T-cell (primary cell): ENCODE results near the gene NUP155. TPM values are rescaled to one million over a fixed set of nuclear protein-coding genes. Genes with fewer than 3 reads are reported as not detected.
"Not testable (repeated sequence)": the region's sequence is repeated elsewhere in the genome, so short reads cannot be mapped to it uniquely, and the experiment has no call there.

ENCODE experiments used
- ATAC-seq, 4 experiments: fragments of 200-7000 bp in 3 of 4; fragments of 150-1000 bp in 1 of 4; cut with Tn5 transposase; replicated peaks in 1 of 4; 1 replicate in 3 of 4; 2 replicates in 1 of 4; pipeline ENCODE4 v1.10.0; 2021; ENCODE audit warnings: moderate library complexity in 3 of 4, mild to moderate bottlenecking in 2 of 4, moderate number of reproducible peaks in 1 of 4
- CTCF ChIA-PET, 2 donors: fragments of 300-600 bp; sonication (Branson Sonifier 250); formaldehyde crosslinking; loops; one replicate each; lab custom pipeline; 2022; ENCODE audit warnings: antibody characterized with exemption in 2 of 2; lab: Charles Lee
- POLR2A ChIA-PET, 2 donors: fragments of 300-600 bp; sonication (Branson Sonifier 250); formaldehyde crosslinking; loops; one replicate each; lab custom pipeline; 2022; ENCODE audit warnings: antibody characterized with exemption in 2 of 2; lab: Charles Lee
- DNase-seq, 35 experiments: peaks; one replicate each; pipeline versions ENCODE4 v3.0.0 to v3.0.0-alpha.2; 2013 to 2023
- H3K27ac ChIP-seq: one replicate; pipeline ENCODE4 v1.5.1; 2013; ENCODE audit warnings: low read length
- H3K27me3 ChIP-seq, 2 experiments: replicated peaks in 1 of 2; 1 replicate in 1 of 2; 2 replicates in 1 of 2; pipeline versions ENCODE4 v1.6.1 to v1.7.0; 2013; ENCODE audit warnings: low read length in 1 of 2, mixed read lengths in 1 of 2; ENCODE audit not compliant: control insufficient read depth in 2 of 2, insufficient read depth in 2 of 2; ENCODE audit errors: extremely low read depth in 1 of 2
- H3K36me3 ChIP-seq, 2 donors: 1 replicate in 1 of 2; 2 replicates in 1 of 2; pipeline versions ENCODE4 v1.6.1 to v1.7.0; 2013; ENCODE audit warnings: low read length in 1 of 2; ENCODE audit not compliant: control insufficient read depth in 2 of 2, insufficient read depth in 1 of 2; ENCODE audit errors: extremely low read depth in 1 of 2
- H3K4me1 ChIP-seq, 2 experiments: 1 replicate in 1 of 2; 2 replicates in 1 of 2; pipeline versions ENCODE4 v1.6.1 to v1.7.0; 2013; ENCODE audit warnings: low read length in 2 of 2, mixed read lengths in 1 of 2; ENCODE audit not compliant: insufficient read depth in 2 of 2, control insufficient read depth in 1 of 2; ENCODE audit errors: extremely low read depth in 1 of 2
- H3K4me3 ChIP-seq, 2 donors: 1 replicate in 1 of 2; 2 replicates in 1 of 2; pipeline versions ENCODE4 v1.5.1 to v1.7.0; 2013; ENCODE audit warnings: mild to moderate bottlenecking in 2 of 2, low read length in 1 of 2, moderate library complexity in 1 of 2; ENCODE audit not compliant: control insufficient read depth in 1 of 2; ENCODE audit errors: extremely low read depth in 1 of 2
- H3K9me3 ChIP-seq: 2 replicates; pipeline ENCODE4 v1.7.0; 2013
- H3K27ac Mint-ChIP-seq, 2 donors: one replicate each; pipeline ENCODE4 v1.8.0; 2020 to 2021; ENCODE audit warnings: mild to moderate bottlenecking in 2 of 2, mixed read lengths in 2 of 2
- H3K27me3 Mint-ChIP-seq, 2 donors: one replicate each; pipeline ENCODE4 v1.8.0; 2021 to 2022; ENCODE audit warnings: mixed read lengths in 2 of 2
- H3K36me3 Mint-ChIP-seq: one replicate; pipeline ENCODE4 v1.8.0; 2021; ENCODE audit warnings: mixed read lengths
- H3K4me1 Mint-ChIP-seq, 3 donors: one replicate each; pipeline ENCODE4 v1.8.0; 2020 to 2022; ENCODE audit warnings: mixed read lengths in 3 of 3, mild to moderate bottlenecking in 1 of 3
- H3K4me3 Mint-ChIP-seq, 3 donors: one replicate each; pipeline ENCODE4 v1.8.0; 2020 to 2022; ENCODE audit warnings: mild to moderate bottlenecking in 3 of 3, mixed read lengths in 3 of 3, moderate library complexity in 3 of 3
- H3K9me3 Mint-ChIP-seq, 3 donors: one replicate each; pipeline ENCODE4 v1.8.0; 2020 to 2022; ENCODE audit warnings: mixed read lengths in 3 of 3
- WGBS: methylation state at CpG from one replicate; pipeline ENCODE4 v1.1.5; 2013; ENCODE audit warnings: missing lambda C conversion rate; ENCODE audit not compliant: insufficient coverage; 5-methylcytosine and 5-hydroxymethylcytosine counted together
- total RNA-seq, 35 experiments: library from RNA in 6 of 35; stranded (reverse) in 6 of 35; fragments of 120-200 nt in 1 of 35; gene quantifications; one replicate each; pipeline versions ENCODE4 v1.2.1 to v1.2.4 and lab custom pipeline; 2013 to 2026

NUP155 gene
- total RNA-seq, 5 donors from 2014 or later (not counting 1 experiment from before 2014, with no cell fraction given): 23.9 to 28.0 (median 25.7) TPM

DNA sequence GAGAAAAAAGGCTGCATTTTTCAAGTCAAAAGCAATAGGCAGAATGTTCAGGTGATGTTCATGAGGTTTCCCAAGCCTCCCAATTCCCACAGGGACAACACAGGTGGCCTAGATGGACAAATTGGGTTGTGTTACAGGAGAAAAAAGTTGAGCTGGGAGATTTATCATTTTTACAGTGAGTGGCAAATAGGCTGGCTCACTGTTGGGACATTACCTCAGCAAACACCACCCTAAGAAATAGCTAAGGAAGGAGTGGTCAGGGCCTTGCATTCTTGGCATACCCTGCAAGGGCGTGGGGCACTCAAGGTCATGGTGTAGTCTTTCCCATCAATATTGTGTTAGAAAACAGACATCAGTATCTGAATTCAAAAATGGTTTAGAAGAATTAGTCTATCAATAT is 98.4 kb downstream of the NUP155 start:
- no peaks in the 10 kb centered on the region for H3K4me1 ChIP-seq
- H3K27me3 Mint-ChIP-seq: no peaks in the 10 kb centered on the region
- H3K9me3 ChIP-seq: no peaks in the 10 kb centered on the region
- H3K36me3 ChIP-seq: no peaks in the 10 kb centered on the region
- WGBS: no CpG with 5 or more reads among the region's 1 CpG
- H3K27me3 ChIP-seq: peaks cover 0 to 2% of the 10 kb centered on the region in 2 experiments
- CTCF ChIA-PET: no interaction called here
- POLR2A ChIA-PET: no interaction called here
- no peak overlapping the region for H3K4me3 Mint-ChIP-seq
- peaks cover 7 to 17% (median 8%) of the 10 kb centered on the region in 3 donors for H3K9me3 Mint-ChIP-seq
- H3K4me3 ChIP-seq: no peak overlapping the region
- no peak overlapping the region for H3K27ac ChIP-seq
- DNase-seq (no peak), ATAC-seq (no peak)
- no peaks in the 10 kb centered on the region for H3K4me1 Mint-ChIP-seq
- H3K27ac Mint-ChIP-seq: no peak overlapping the region
- no peaks in the 10 kb centered on the region for H3K36me3 Mint-ChIP-seq

DNA sequence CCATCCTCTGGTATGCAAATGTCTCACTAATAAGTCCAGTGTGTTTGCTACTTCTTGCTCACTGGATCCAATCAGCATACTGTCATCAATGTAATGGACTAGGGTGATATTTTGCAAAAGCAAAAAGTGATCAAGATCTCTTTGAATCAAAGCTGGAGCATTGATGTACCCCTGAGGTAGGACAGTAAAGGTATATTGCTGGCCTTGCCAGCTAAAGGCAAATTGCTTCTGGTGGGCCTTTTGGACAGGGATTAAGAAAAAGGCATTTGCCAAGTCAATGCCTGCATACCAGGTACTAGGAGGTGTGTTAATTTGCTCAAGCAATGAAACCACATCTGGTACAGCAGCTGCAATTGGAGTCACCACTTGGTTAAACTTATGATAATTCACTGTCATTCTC is 102.8 kb downstream of the NUP155 start:
- POLR2A ChIA-PET, ATAC-seq, DNase-seq: not testable (repeated sequence)

DNA sequence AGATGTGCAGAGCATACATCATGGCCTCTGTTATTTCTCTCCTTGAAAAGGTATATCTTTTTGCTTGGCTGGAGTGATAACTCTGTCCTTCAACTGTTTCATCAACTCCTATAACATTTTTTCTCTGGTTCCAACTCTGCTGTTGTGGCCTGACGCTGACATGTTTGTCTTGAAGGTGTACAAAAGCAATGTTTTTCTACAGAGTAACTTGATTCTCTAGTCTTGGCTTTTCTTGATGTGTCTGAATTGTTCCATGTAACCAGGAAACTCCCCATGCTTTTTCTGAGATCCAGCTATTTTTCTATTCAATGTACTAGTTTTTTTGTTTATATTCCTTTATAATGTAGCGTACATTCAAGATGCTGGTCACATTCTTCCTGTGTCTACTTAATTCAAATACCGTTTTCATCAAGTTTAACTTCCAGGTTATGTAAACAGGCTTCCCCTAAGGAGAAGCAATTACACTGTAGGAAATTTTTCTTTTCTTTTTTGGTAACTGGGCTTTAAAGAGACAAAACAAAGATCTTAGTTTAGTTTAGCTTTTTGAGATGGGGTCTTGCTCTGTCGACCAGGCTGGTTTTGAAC is 115.0 kb downstream of the NUP155 start:
- H3K4me3 ChIP-seq: no peak overlapping the region
- H3K27me3 ChIP-seq: no peaks in the 10 kb centered on the region
- Mint-ChIP-seq H3K4me1 (no peaks in the 10 kb centered on the region), H3K27me3 (no peaks in the 10 kb centered on the region), H3K27ac (no peak overlapping the region), H3K36me3 (no peaks in the 10 kb centered on the region), H3K4me3 (no peak overlapping the region), H3K9me3 (peaks cover 0 to 7% (median 0%) of the 10 kb centered on the region in 3 donors)
- H3K9me3 ChIP-seq: no peaks in the 10 kb centered on the region
- WGBS: no CpG with 5 or more reads among the region's 4 CpGs
- no peaks in the 10 kb centered on the region for H3K36me3 ChIP-seq
- DNase-seq (no peak), ATAC-seq (no peak)
- no peak overlapping the region for H3K27ac ChIP-seq
- H3K4me1 ChIP-seq: no peaks in the 10 kb centered on the region
- ChIA-PET CTCF (no interaction called here), POLR2A (no interaction called here)

More for the DNA sequence above, 102.8 kb downstream of the NUP155 start:
- H3K9me3 Mint-ChIP-seq: peaks cover 7 to 17% (median 8%) of the 10 kb centered on the region in 3 donors
- H3K4me3 Mint-ChIP-seq, H3K36me3 Mint-ChIP-seq, H3K27me3 Mint-ChIP-seq, H3K4me3 ChIP-seq, H3K36me3 ChIP-seq, H3K4me1 Mint-ChIP-seq, H3K9me3 ChIP-seq, H3K4me1 ChIP-seq, CTCF ChIA-PET, H3K27ac Mint-ChIP-seq, H3K27me3 ChIP-seq, H3K27ac ChIP-seq: not testable (repeated sequence)

DNA sequence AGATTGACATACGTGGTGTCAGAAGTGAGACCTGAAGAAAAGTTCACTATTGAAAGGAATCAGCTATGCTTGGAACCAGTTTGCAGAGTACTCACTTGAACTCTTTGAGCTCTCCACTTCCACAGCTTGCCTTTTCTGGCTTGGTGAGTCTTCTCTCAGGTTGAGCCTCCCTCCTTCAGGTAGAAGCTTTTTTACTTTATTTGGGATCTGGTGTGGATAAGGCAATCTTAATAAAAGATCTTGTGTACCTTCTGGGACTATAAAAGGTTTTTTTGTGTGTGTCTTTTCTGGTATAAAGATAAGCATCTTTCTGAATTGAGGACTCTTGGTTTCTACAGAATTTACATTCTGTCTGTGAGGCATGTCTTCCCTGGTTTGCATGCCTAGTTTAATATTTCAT is 116.3 kb downstream of the NUP155 start:
- H3K4me1 Mint-ChIP-seq: peaks cover 4 to 6% (median 6%) of the 10 kb centered on the region in 3 donors
- H3K9me3 Mint-ChIP-seq: peaks cover 0 to 7% (median 0%) of the 10 kb centered on the region in 3 donors
- H3K9me3 ChIP-seq: no peaks in the 10 kb centered on the region
- no peaks in the 10 kb centered on the region for H3K27me3 Mint-ChIP-seq
- DNase-seq (no peak), ATAC-seq (no peak)
- H3K27me3 ChIP-seq: peaks cover 0 to 3% of the 10 kb centered on the region in 2 experiments
- peaks cover 0 to 4% of the 10 kb centered on the region in 2 experiments for H3K4me1 ChIP-seq
- H3K36me3 ChIP-seq: no peaks in the 10 kb centered on the region
- no peak overlapping the region for H3K4me3 ChIP-seq
- H3K27ac Mint-ChIP-seq: no peak overlapping the region
- H3K36me3 Mint-ChIP-seq: no peaks in the 10 kb centered on the region
- ChIA-PET CTCF (no interaction called here), POLR2A (no interaction called here)
- no peak overlapping the region for H3K27ac ChIP-seq
- no peak overlapping the region for H3K4me3 Mint-ChIP-seq
- no CpG with 5 or more reads among the region's 1 CpG for WGBS

DNA sequence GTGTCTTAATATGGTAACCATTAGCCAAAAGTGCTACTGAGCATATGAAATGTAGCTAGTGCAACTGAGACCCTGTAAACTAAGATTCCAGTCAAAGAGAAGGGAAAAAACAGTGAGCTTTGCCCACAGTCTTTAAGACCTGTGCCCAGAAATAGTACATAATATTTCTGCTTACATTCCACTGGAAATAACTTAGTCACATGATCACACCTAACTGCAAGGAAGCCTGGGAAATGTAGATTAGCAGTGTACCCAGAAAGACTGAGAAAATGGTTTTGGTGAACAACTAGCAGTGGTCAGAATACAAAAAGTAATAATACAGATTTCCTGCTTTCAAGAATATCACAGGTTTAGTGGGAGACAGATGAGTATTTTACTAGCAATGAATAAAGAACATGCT is 119.2 kb downstream of the NUP155 start:
- Mint-ChIP-seq H3K4me3 (peak overlapping the region in 1 of 3 donors; percentile 93), H3K4me1 (peaks cover 14 to 20% (median 16%) of the 10 kb centered on the region in 3 donors), H3K27me3 (no peaks in the 10 kb centered on the region), H3K9me3 (peaks cover 0 to 7% (median 0%) of the 10 kb centered on the region in 3 donors), H3K36me3 (no peaks in the 10 kb centered on the region), H3K27ac (peak overlapping the region in 1 of 2 donors; percentile 41)
- ATAC-seq (no peak), DNase-seq (no peak)
- Histone ChIP-seq H3K27ac (no peak overlapping the region), H3K36me3 (no peaks in the 10 kb centered on the region), H3K9me3 (no peaks in the 10 kb centered on the region), H3K27me3 (peaks cover 0 to 4% of the 10 kb centered on the region in 2 experiments), H3K4me1 (peaks cover 8 to 17% of the 10 kb centered on the region in 2 experiments), H3K4me3 (no peak overlapping the region)
- ChIA-PET POLR2A (no interaction called here), CTCF (no interaction called here)

DNA sequence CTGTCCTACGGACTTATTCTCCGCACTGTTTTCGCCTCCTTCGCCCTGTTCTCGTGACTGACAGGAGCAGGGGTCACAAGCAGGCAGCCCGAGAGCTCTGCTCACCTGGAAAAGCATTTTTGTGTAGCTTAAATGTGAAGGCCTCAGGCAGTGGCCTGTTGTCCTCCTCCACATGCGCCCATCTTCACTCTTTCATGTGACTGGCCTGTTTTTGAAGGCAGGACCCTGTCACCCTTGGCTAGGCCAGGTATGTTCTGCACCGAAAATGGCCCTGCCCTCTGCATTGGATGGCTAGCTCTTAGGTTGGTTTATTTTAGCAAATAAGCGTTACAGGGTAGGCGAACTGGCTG is 121.1 kb downstream of the NUP155 start:
- Histone ChIP-seq H3K36me3 (no peaks in the 10 kb centered on the region), H3K27ac (no peak overlapping the region), H3K9me3 (no peaks in the 10 kb centered on the region), H3K4me1 (peaks cover 8 to 17% of the 10 kb centered on the region in 2 experiments), H3K4me3 (peak overlapping the region; percentile 49 to 89), H3K27me3 (peaks cover 0 to 4% of the 10 kb centered on the region in 2 experiments)
- Mint-ChIP-seq H3K9me3 (peaks cover 0 to 7% (median 0%) of the 10 kb centered on the region in 3 donors), H3K36me3 (no peaks in the 10 kb centered on the region), H3K4me3 (peak overlapping the region; percentile 85 to 93 (median 87)), H3K27ac (peak overlapping the region; percentile 20 to 86), H3K27me3 (no peaks in the 10 kb centered on the region), H3K4me1 (peaks cover 15 to 21% (median 20%) of the 10 kb centered on the region in 3 donors)
- WGBS: 89% methylated on average over 6 of the region's 10 CpGs
- DNase-seq: peak in 1 of 35 experiments; percentile 2
- POLR2A ChIA-PET: no interaction called here
- ATAC-seq: peak in 1 of 4 experiments; percentile 3
- CTCF ChIA-PET: no interaction called here
